Right ventricle myocardium superior (tissue), 1 donor: ENCODE data around the gene SPDYE4. TPM values are rescaled to one million over a fixed set of nuclear protein-coding genes. Genes with fewer than 3 reads are reported as not detected.

Experiments used
- total RNA-seq: library from RNA; stranded (reverse); fragmentation: NEBNext Ultra II Directional; extraction: Animal tissue kit (Norgen Biotek cat#: 25700); gene quantifications from one replicate; pipeline ENCODE4 v1.2.1, GENCODE V29; 2021
- donor health status: DM: no; HTN: yes; CAD: no; lungs with severe emphysema.

The SPDYE4 gene
- total RNA-seq, 1 donor from 2014 or later, result not detected

Other genes with a start within 250 kb of the SPDYE4 start
- gene MYH10, start 127.8 kb downstream of the SPDYE4 start, total RNA-seq, result 31.5 TPM
- not detected for gene CCDC42, start 13.7 kb downstream of the SPDYE4 start, total RNA-seq
- 0.11 TPM for gene MFSD6L, start 40.8 kb upstream of the SPDYE4 start, total RNA-seq
- 0.78 TPM for gene PIK3R6, start 109.1 kb upstream of the SPDYE4 start, total RNA-seq
- gene PIK3R5, start 207.2 kb upstream of the SPDYE4 start, total RNA-seq, result 2.5 TPM